PC-9 (cell line): ENCODE measurements around the gene KIAA1958.

Experiments used
- EZH2 ChIP-seq: fragments of 200-600 bp; sonication (generic); IDR thresholded peaks from 2 replicates; pipeline ENCODE4 v1.8.0; 2017; ENCODE audit warnings: antibody characterized with exemption, low read depth
- TF ChIP-seq, protein P1 (sequence below): fragments of 200-600 bp; sonication (generic); conservative IDR thresholded peaks from 2 replicates; pipeline ENCODE4 v1.6.1; 2017; ENCODE audit warnings: mixed run types, antibody characterized with exemption, mild to moderate bottlenecking, moderate library complexity

DNA sequence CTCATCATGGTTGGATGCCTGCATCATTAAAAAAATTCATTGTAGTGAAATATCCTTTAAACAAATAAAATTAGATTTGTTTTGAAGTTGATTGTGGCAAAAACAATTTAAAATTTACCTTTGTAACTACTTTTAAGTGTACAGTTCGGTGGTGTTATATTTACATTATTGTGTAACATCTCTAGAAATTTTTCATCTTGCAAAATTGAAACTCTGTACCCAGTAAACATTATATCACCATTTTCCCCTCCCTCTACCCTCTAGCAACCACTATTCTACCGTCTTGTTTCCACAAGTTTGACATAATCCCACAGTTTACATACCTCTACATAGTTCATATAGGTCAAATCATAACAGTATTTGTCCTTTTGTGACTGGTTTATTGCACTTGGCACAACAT, 2.0 kb upstream of the KIAA1958 start:
- no peak for TF ChIP-seq EZH2
- TF ChIP-seq, protein P1, sequence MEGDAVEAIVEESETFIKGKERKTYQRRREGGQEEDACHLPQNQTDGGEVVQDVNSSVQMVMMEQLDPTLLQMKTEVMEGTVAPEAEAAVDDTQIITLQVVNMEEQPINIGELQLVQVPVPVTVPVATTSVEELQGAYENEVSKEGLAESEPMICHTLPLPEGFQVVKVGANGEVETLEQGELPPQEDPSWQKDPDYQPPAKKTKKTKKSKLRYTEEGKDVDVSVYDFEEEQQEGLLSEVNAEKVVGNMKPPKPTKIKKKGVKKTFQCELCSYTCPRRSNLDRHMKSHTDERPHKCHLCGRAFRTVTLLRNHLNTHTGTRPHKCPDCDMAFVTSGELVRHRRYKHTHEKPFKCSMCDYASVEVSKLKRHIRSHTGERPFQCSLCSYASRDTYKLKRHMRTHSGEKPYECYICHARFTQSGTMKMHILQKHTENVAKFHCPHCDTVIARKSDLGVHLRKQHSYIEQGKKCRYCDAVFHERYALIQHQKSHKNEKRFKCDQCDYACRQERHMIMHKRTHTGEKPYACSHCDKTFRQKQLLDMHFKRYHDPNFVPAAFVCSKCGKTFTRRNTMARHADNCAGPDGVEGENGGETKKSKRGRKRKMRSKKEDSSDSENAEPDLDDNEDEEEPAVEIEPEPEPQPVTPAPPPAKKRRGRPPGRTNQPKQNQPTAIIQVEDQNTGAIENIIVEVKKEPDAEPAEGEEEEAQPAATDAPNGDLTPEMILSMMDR = no peak
